Esophagus muscularis mucosa (tissue), 4 donors: ENCODE results near the gene ATP2B2. TPM values are rescaled to one million over a fixed set of nuclear protein-coding genes. Genes with fewer than 3 reads are reported as not detected.

Experiments used
- DNase-seq: peaks from one replicate; pipeline ENCODE4 v3.0.0-alpha.2; 2017; ENCODE audit errors: extremely low spot score
- H3K27ac ChIP-seq, 4 donors: fragments of 200-600 bp; sonication (generic); replicated peaks in 1 of 4; 1 replicate in 3 of 4; 2 replicates in 1 of 4; pipeline ENCODE4 v1.5.1; 2016 to 2019; ENCODE audit warnings: mild to moderate bottlenecking in 1 of 4
- H3K27me3 ChIP-seq, 4 donors: fragments of 200-600 bp; sonication (generic); one replicate each; pipeline versions ENCODE4 v1.5.1 to v1.6.0; 2016 to 2019
- H3K36me3 ChIP-seq, 4 donors: fragments of 200-600 bp; sonication (generic); one replicate each; pipeline ENCODE4 v1.5.1; 2016 to 2019
- H3K4me1 ChIP-seq, 4 donors: fragments of 200-600 bp; sonication (generic); one replicate each; pipeline ENCODE4 v1.5.1; 2016 to 2019
- H3K4me3 ChIP-seq, 4 donors: fragments of 200-600 bp; sonication (generic); 1 replicate in 2 of 4; 2 replicates in 2 of 4; pipeline ENCODE4 v1.5.1; 2016 to 2019; ENCODE audit warnings: mild to moderate bottlenecking in 4 of 4, moderate library complexity in 1 of 4
- H3K9me3 ChIP-seq, 4 donors: fragments of 200-600 bp; sonication (generic); 1 replicate in 3 of 4; 2 replicates in 1 of 4; pipeline ENCODE4 v1.5.1; 2016 to 2019
- EP300 ChIP-seq: sonication (generic); formaldehyde crosslinking; IDR thresholded peaks from one replicate; pipeline ENCODE4 v1.6.1; 2017; ENCODE audit warnings: antibody characterized with exemption
- POLR2A ChIP-seq: fragments of 450-650 bp; IDR thresholded peaks from one replicate; pipeline ENCODE4 v1.6.1; 2017; ENCODE audit warnings: antibody characterized with exemption, moderate library complexity, mild to moderate bottlenecking, low read depth
- POLR2AphosphoS5 ChIP-seq, 2 donors: sonication (generic); formaldehyde crosslinking; IDR thresholded peaks; one replicate each; pipeline ENCODE4 v1.6.1; 2017; ENCODE audit warnings: antibody characterized with exemption in 2 of 2
- WGBS: methylation state at CpG from one replicate; pipeline ENCODE4 v1.1.5; 2018; 5-methylcytosine and 5-hydroxymethylcytosine counted together
- intact Hi-C: fragments of 100-400 bp; cut with DNase I; formaldehyde crosslinking; loops from one replicate; pipeline ENCODE4 v1.15.1; 2023
- total RNA-seq, 4 donors: library from RNA; depleted of rRNA; stranded (reverse); fragments of >200 nt; gene quantifications; one replicate each; pipeline versions ENCODE4 v1.1.0 to v1.2.1, GENCODE V29; 2016
- TF ChIP-seq, protein P1 (sequence below), 3 experiments: fragments of 200-600 bp in 2 of 3; fragments of 450-650 bp in 1 of 3; sonication (generic) in 2 of 3; IDR thresholded peaks; one replicate each; pipeline ENCODE4 v1.5.1; 2017 to 2019; ENCODE audit warnings: antibody characterized with exemption in 3 of 3, mild to moderate bottlenecking in 2 of 3, moderate library complexity in 1 of 3

ATP2B2 gene
- total RNA-seq, 4 donors from 2014 or later, result under 0.01 to 0.75 (median 0.39) TPM

DNA sequence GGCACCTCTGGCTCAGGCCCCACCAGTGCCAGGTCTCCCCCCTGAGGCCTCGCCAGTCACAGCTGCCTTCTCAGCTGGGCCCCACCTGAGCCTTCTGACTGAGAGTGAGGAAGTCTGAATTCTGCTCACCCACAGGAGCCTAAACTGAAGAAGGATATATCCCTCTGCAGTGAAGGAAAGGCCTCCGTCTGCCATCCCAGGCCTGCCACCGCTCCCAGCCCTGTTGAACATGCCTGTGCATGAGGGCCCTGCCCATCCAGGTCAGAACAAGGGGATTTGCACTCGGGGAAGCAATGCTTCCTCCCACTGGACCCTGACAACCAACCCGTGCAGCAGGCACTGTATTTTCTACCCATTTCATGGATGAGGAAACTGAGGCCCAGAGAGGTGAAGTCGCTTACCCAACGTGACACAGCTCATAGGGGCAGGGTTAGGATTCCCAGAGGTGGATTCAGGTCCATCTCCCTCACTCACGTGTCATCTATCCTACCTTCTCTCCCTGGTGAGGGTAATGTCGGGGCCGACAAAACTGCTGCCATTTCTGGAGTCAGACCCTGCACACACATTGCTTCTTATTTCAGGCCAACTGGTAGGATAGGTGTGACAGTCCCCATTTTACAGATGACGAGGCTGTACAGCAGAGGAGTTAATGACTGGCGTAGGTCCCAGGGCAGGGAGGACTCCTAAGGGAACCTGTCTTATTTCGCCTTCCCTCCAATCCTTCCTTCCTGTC lies 22.6 kb downstream of the ATP2B2 start:
- H3K9me3 ChIP-seq, result peaks cover 0 to 6% (median 2%) of the 10 kb centered on the region in 4 donors
- intact Hi-C loops, result no loop called here
- TF ChIP-seq, protein P1, sequence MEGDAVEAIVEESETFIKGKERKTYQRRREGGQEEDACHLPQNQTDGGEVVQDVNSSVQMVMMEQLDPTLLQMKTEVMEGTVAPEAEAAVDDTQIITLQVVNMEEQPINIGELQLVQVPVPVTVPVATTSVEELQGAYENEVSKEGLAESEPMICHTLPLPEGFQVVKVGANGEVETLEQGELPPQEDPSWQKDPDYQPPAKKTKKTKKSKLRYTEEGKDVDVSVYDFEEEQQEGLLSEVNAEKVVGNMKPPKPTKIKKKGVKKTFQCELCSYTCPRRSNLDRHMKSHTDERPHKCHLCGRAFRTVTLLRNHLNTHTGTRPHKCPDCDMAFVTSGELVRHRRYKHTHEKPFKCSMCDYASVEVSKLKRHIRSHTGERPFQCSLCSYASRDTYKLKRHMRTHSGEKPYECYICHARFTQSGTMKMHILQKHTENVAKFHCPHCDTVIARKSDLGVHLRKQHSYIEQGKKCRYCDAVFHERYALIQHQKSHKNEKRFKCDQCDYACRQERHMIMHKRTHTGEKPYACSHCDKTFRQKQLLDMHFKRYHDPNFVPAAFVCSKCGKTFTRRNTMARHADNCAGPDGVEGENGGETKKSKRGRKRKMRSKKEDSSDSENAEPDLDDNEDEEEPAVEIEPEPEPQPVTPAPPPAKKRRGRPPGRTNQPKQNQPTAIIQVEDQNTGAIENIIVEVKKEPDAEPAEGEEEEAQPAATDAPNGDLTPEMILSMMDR (IDR thresholded peaks at IDR 0.05), result no peak
- TF ChIP-seq POLR2A (no peak), EP300 (no peak), POLR2AphosphoS5 (IDR thresholded peaks at IDR 0.05) (no peak)
- H3K27ac ChIP-seq, result no peak overlapping the region
- WGBS, result 91% methylated on average over 13 of the region's 13 CpGs
- H3K27me3 ChIP-seq, result peaks cover 0 to 10% (median 0%) of the 10 kb centered on the region in 4 donors
- H3K4me3 ChIP-seq, result no peak overlapping the region
- no peaks in the 10 kb centered on the region for H3K4me1 ChIP-seq
- no peak for DNase-seq
- H3K36me3 ChIP-seq, result no peaks in the 10 kb centered on the region

- no peaks in the 10 kb centered on the region for H3K36me3 ChIP-seq
- H3K4me3 ChIP-seq, result no peak overlapping the region
- peaks cover 0 to 6% (median 2%) of the 10 kb centered on the region in 4 donors for H3K9me3 ChIP-seq
- no peak overlapping the region for H3K27ac ChIP-seq
- H3K4me1 ChIP-seq, result no peaks in the 10 kb centered on the region
- TF ChIP-seq POLR2AphosphoS5 (IDR thresholded peaks at IDR 0.05), result no peak
- no peak for TF ChIP-seq EP300
- TF ChIP-seq POLR2A, result no peak
- TF ChIP-seq, protein P1 (IDR thresholded peaks at IDR 0.05), result no peak
- peaks cover 0 to 12% (median 0%) of the 10 kb centered on the region in 4 donors for H3K27me3 ChIP-seq
- no peak for DNase-seq
- 87% methylated on average over 4 of the region's 4 CpGs for WGBS
- intact Hi-C loops, result no loop called here
Measured at GRCh38 chr3:10480871-10481378, 24.5 kb downstream of the ATP2B2 start.

DNA sequence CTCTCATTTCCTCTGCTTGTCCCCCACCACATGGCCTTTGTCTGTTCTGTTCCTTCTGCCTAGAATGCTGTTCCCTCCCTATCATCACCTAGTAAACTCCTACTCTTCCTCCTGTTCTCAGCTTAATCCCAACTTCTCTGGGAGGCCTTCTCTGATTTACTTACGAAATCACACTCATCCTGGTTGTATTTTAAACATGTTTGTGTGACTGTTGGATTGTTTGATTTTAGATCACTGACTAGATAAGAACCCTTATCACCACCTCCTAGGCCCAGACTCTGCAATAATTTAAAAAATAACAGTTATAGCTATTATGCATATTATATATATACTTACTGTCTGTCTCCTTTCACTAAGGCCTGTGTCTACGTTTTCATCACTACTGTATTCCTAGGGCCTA lies 26.1 kb downstream of the ATP2B2 start:
- peaks cover 0 to 17% (median 0%) of the 10 kb centered on the region in 4 donors for H3K27me3 ChIP-seq
- H3K4me3 ChIP-seq, result no peak overlapping the region
- intact Hi-C loops, result no loop called here
- no peaks in the 10 kb centered on the region for H3K36me3 ChIP-seq
- TF ChIP-seq POLR2AphosphoS5 (IDR thresholded peaks at IDR 0.05), result no peak
- TF ChIP-seq POLR2A, result no peak
- TF ChIP-seq EP300, result no peak
- TF ChIP-seq, protein P1 (IDR thresholded peaks at IDR 0.05), result no peak
- 61% methylated on average over 2 of the region's 2 CpGs for WGBS
- H3K27ac ChIP-seq, result no peak overlapping the region
- peaks cover 0 to 6% (median 2%) of the 10 kb centered on the region in 4 donors for H3K9me3 ChIP-seq
- DNase-seq, result no peak
- no peaks in the 10 kb centered on the region for H3K4me1 ChIP-seq

DNA sequence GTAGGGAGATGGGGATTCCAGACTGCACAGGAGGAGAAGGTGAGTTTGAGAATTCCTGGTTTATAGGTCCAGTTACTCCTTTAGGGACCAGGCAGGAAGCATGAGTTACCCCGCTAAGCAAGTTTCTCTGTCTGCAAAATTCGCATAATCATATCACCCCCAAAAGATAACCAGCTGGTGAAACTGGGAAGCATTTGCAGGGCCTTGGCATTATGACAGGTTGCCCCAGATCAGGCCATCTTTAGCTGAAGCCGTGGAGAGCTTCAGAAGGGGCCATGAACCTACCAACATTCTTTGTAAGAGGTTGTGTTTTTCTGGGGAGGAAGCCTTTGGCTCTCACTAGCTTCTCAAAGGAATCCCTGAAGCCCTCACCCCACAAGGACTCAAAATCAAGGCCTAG lies 29.4 kb downstream of the ATP2B2 start:
- Histone ChIP-seq H3K4me3 (no peak overlapping the region), H3K27me3 (peaks cover 0 to 45% (median 2%) of the 10 kb centered on the region in 4 donors), H3K36me3 (no peaks in the 10 kb centered on the region), H3K4me1 (peaks cover 0 to 2% (median 0%) of the 10 kb centered on the region in 4 donors), H3K9me3 (peaks cover 0 to 6% (median 2%) of the 10 kb centered on the region in 4 donors), H3K27ac (no peak overlapping the region)
- 93% methylated on average over 3 of the region's 3 CpGs for WGBS
- TF ChIP-seq POLR2A (no peak), EP300 (no peak), POLR2AphosphoS5 (IDR thresholded peaks at IDR 0.05) (no peak)
- TF ChIP-seq, protein P1 (IDR thresholded peaks at IDR 0.05), result no peak
- intact Hi-C loops, result no loop called here
- no peak for DNase-seq
